GM12878 (cell line): ENCODE measurements around the gene COX17. TPM values are rescaled to one million over a fixed set of nuclear protein-coding genes. Genes with fewer than 3 reads are reported as not detected.

ENCODE experiments used
- ATAC-seq: fragments of 200-7000 bp; cut with Tn5 transposase; 3 replicates; pipeline ENCODE4 v1.9.1; 2020; ENCODE audit warnings: mild to moderate bottlenecking, moderate library complexity
- BruUV-seq: library from RNA; stranded (reverse); fragments of 400-500 nt; replicated peaks from 2 replicates; lab custom pipeline; 2021; lab: Mats Ljungman, UMichigan
- CTCF ChIA-PET: fragments of 300-600 bp; sonication (Branson Sonifier 250); formaldehyde crosslinking; extraction: SDS; loops from one replicate; lab custom pipeline; 2021; ENCODE audit warnings: inconsistent platforms; lab: Yijun Ruan, JAX
- POLR2A ChIA-PET: fragments of 350-600 bp; formaldehyde crosslinking; extraction: SDS; loops from one replicate; lab custom pipeline; 2021; ENCODE audit warnings: inconsistent platforms; lab: Charles Lee
- RAD21 ChIA-PET: fragments of 300-600 bp; sonication (Branson Sonifier 250); formaldehyde crosslinking; loops from one replicate; lab custom pipeline; 2023; ENCODE audit warnings: antibody characterized with exemption; ENCODE audit not compliant: unreplicated experiment; lab: Charles Lee
- SMC1A ChIA-PET: fragments of 300-600 bp; sonication (Branson Sonifier 250); formaldehyde crosslinking; loops from one replicate; lab custom pipeline; 2023; ENCODE audit not compliant: unreplicated experiment, uncharacterized antibody; lab: Charles Lee
- DNase-seq: peaks from one replicate; pipeline ENCODE4 v3.0.0-alpha.2; 2011; ENCODE audit warnings: low read depth, low spot score
- FAIRE-seq: peaks from 3 replicates; lab custom pipeline; 2011; peaks lifted over from hg19 to GRCh38; lab: Jason Lieb, UNC
- H2AFZ ChIP-seq: 2 replicates; pipeline ENCODE4 v1.6.0; 2011; ENCODE audit warnings: low read depth, low read length, control low read depth; ENCODE audit not compliant: control insufficient read depth
- H3K27ac ChIP-seq: 2 replicates; pipeline ENCODE4 v1.5.1; 2011; ENCODE audit warnings: control low read depth; ENCODE audit not compliant: control insufficient read depth, insufficient read depth
- H3K27me3 ChIP-seq, 2 experiments: replicated peaks in 1 of 2; 2 replicates each; pipeline versions ENCODE4 v1.6.0 to v1.6.1; 2011; ENCODE audit warnings: low read length in 1 of 2; ENCODE audit not compliant: control insufficient read depth in 2 of 2, insufficient read depth in 2 of 2
- H3K36me3 ChIP-seq, 2 experiments: 2 replicates each; pipeline ENCODE4 v1.5.1; 2011; ENCODE audit warnings: low read length in 1 of 2; ENCODE audit not compliant: control insufficient read depth in 2 of 2, insufficient read depth in 2 of 2
- H3K4me1 ChIP-seq: 2 replicates; pipeline ENCODE4 v1.6.1; 2011; ENCODE audit warnings: mild to moderate bottlenecking, low read length, moderate library complexity, mixed read lengths; ENCODE audit not compliant: control insufficient read depth, insufficient read depth
- H3K4me2 ChIP-seq: 2 replicates; pipeline ENCODE4 v1.6.0; 2011; ENCODE audit warnings: control low read depth; ENCODE audit not compliant: control insufficient read depth, insufficient read depth
- H3K4me3 ChIP-seq: fragments of 200-600 bp; sonication (generic); 2 replicates; pipeline ENCODE4 v1.5.1; 2016
- H3K79me2 ChIP-seq: 2 replicates; pipeline ENCODE4 v1.6.0; 2011; ENCODE audit warnings: low read length; ENCODE audit not compliant: control insufficient read depth, insufficient read depth
- H3K9ac ChIP-seq: 2 replicates; pipeline ENCODE4 v1.8.0; 2011; ENCODE audit warnings: low read length, control low read depth, mixed read lengths; ENCODE audit not compliant: control insufficient read depth, insufficient read depth
- H3K9me3 ChIP-seq: replicated peaks from 3 replicates; pipeline ENCODE4 v1.5.1; 2011; ENCODE audit warnings: mild to moderate bottlenecking, low read length; ENCODE audit not compliant: control insufficient read depth, insufficient read depth
- H4K20me1 ChIP-seq: 2 replicates; pipeline ENCODE4 v1.6.0; 2011; ENCODE audit not compliant: control insufficient read depth, insufficient read depth
- BHLHE40 ChIP-seq, 2 experiments: fragments of 450-650 bp in 1 of 2; IDR thresholded peaks; 2 replicates each; pipeline ENCODE4 v1.6.1; 2011 to 2017; ENCODE audit warnings: low read depth in 2 of 2, borderline replicate concordance in 1 of 2, improper control_type of control experiment in 1 of 2, low read length in 1 of 2, mild to moderate bottlenecking in 1 of 2
- CEBPB ChIP-seq, 2 experiments: fragments of 150-350 bp in 1 of 2; IDR thresholded peaks; 2 replicates each; pipeline ENCODE4 v1.6.1; 2012 to 2014; ENCODE audit warnings: low read depth in 2 of 2, low read length in 2 of 2, borderline replicate concordance in 1 of 2, inconsistent platforms in 1 of 2
- CHD1 ChIP-seq: IDR thresholded peaks from 2 replicates; pipeline ENCODE4 v1.6.1; 2012; ENCODE audit warnings: low read depth, low read length, improper control_type of control experiment
- EGR1 ChIP-seq, 2 experiments: IDR thresholded peaks; 1 replicate in 1 of 2; 2 replicates in 1 of 2; pipeline ENCODE4 v1.6.1; 2011 to 2012; ENCODE audit warnings: low read depth in 2 of 2, low read length in 2 of 2, borderline replicate concordance in 1 of 2, mild to moderate bottlenecking in 1 of 2, moderate library complexity in 1 of 2
- SIN3A ChIP-seq: IDR thresholded peaks from 2 replicates; pipeline ENCODE4 v1.6.1; 2012; ENCODE audit warnings: low read depth, low read length, improper control_type of control experiment
- USF2 ChIP-seq: IDR thresholded peaks from 2 replicates; pipeline ENCODE4 v1.6.1; 2011; ENCODE audit warnings: low read depth, low read length, improper control_type of control experiment, borderline replicate concordance
- YBX1 ChIP-seq: fragments of 450-650 bp; IDR thresholded peaks from 2 replicates; pipeline ENCODE4 v1.6.1; 2016; ENCODE audit warnings: antibody characterized with exemption
- ZNF622 ChIP-seq: fragments of 450-650 bp; IDR thresholded peaks from 2 replicates; pipeline ENCODE4 v1.6.1; 2017; ENCODE audit warnings: mild to moderate bottlenecking, inconsistent platforms
- WGBS: methylation state at CpG from one replicate; pipeline ENCODE4 v1.1.6; 2016; ENCODE audit warnings: low lambda C conversion rate; ENCODE audit not compliant: insufficient replicate concordance, insufficient coverage; ENCODE audit errors: missing lambda C conversion rate; 5-methylcytosine and 5-hydroxymethylcytosine counted together
- in situ Hi-C: fragments of 300-500 bp; cut with MboI; formaldehyde crosslinking; loops from 9 replicates; pipeline ENCODE4 v1.14.3; 2018; ENCODE audit warnings: mixed read lengths
- intact Hi-C: fragments of 100-400 bp; cut with micrococcal nuclease; formaldehyde crosslinking; loops from one replicate; pipeline ENCODE4 v1.14.2; 2022; ENCODE audit not compliant: unreplicated experiment
- polyA plus RNA-seq, 11 experiments: library from polyadenylated mRNA; depleted of rRNA in 4 of 11; unstranded in 6 of 11; stranded (reverse) in 5 of 11; fragments of >200 nt; fragmentation: Nextera tagmentation in 4 of 11; fragmentation: Illumina TruSeq in 1 of 11; extraction: Ambion mirVana in 4 of 11; extraction: Trizol in 1 of 11; gene quantifications; 1 replicate in 1 of 11; 2 replicates in 10 of 11; pipeline versions ENCODE4 v1.2.1 to v1.2.3, GENCODE V29; 2011 to 2016; ENCODE audit warnings: inconsistent platforms in 2 of 11, missing spikeins in 2 of 11, low read depth in 1 of 11
- total RNA-seq, 4 experiments: library from RNA; depleted of rRNA in 3 of 4; stranded (reverse); fragments of >200 nt in 3 of 4; fragmentation: Illumina TruSeq in 1 of 4; extraction: Trizol in 1 of 4; gene quantifications; 2 replicates each; pipeline versions ENCODE4 v1.2.1 to v1.2.3, GENCODE V29; 2013 to 2021

Gene COX17
- total and polyA plus RNA-seq, 10 of the 15 experiments (the other 5 are each of a cell fraction or from before 2014, with no cell fraction given) = 111 to 717 (median 243) TPM

GRCh38 chr3:119632216-119632615 lies 45.0 kb downstream of the COX17 start:
- ChIA-PET CTCF (interaction anchor here (0.9 kb wide), 2 partner anchors 12 to 40 kb away, joined by 3 read pairs; no protein-coding TSS in a partner anchor), RAD21 (interaction anchor here (1.0 to 7.8 kb wide), 2 partner anchors 31 to 133 kb away, joined by 3 to 103 read pairs; no protein-coding TSS in a partner anchor), POLR2A (no interaction called here)
- no peak overlapping the region for H3K4me3 ChIP-seq
- H3K79me2 ChIP-seq = no peaks in the 10 kb centered on the region
- no peak overlapping the region for H3K9ac ChIP-seq
- DNase-seq (no peak), FAIRE-seq (no peak)
- WGBS = 74% methylated on average over 4 of the region's 4 CpGs
- no TSS peak for BruUV-seq
- H3K9me3 ChIP-seq = no peaks in the 10 kb centered on the region
- no peak overlapping the region for H3K27ac ChIP-seq
- no peak overlapping the region for H3K4me2 ChIP-seq
- intact Hi-C loops (no loop called here), in situ Hi-C loops (no loop called here)
- no peaks in the 10 kb centered on the region for H4K20me1 ChIP-seq
- TF ChIP-seq YBX1 (no peak), CEBPB (IDR thresholded peaks at IDR 0.05; ENCODE audit: borderline replicate concordance in 1 of 2, low read depth in 2 of 2, low read length in 2 of 2) (no peak), USF2 (no peak), EGR1 (IDR thresholded peaks at IDR 0.05; ENCODE audit: borderline replicate concordance in 1 of 2, low read depth in 2 of 2, low read length in 2 of 2) (no peak), SIN3A (no peak), ZNF622 (no peak), CHD1 (no peak), BHLHE40 (IDR thresholded peaks at IDR 0.05; ENCODE audit: borderline replicate concordance in 1 of 2, low read depth in 2 of 2, low read length in 1 of 2) (no peak)
- TF ChIP-seq, all 136 proteins: peak for 0
- H3K36me3 ChIP-seq = no peaks in the 10 kb centered on the region; a peak in 1 of 4 replicates
- ATAC-seq = no peak
- H3K4me1 ChIP-seq = peaks cover 38% of the 10 kb centered on the region
- no peak overlapping the region for H2AFZ ChIP-seq
- H3K27me3 ChIP-seq = no peaks in the 10 kb centered on the region
- SMC1A ChIA-PET = interaction anchor here (9.4 kb wide), 1 partner anchor 31 kb away, joined by 128 read pairs; no protein-coding TSS in a partner anchor
